ENCODE measurements around the gene RAPGEFL1.

The RAPGEFL1 gene

DNA sequence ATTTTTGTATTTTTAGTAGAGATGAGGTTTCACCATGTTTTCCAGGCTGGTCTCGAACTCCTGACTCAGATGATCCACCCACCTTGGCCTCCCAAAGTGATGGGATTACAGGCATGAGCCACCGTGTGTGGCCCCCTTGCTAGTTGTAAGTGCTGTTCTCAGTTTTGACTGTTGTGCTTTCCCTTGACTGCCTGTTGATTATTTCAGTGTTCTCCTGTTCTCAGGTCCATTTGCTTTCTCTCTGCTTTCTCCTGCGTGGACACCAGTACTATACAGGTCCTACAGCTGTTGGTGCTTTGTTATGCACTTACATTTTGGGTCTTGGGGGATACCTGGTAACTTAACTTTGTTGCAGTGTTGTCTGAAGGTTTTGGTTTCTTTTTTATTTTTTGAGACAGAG lies 28.7 kb upstream of the RAPGEFL1 start:
- TF ChIP-seq GABPA (IDR thresholded peaks at IDR 0.05; ENCODE audit: low read depth) (no peak), POLR2AphosphoS5 (IDR thresholded peaks at IDR 0.05; ENCODE audit: low read depth) (no peak), SPI1 (IDR thresholded peaks at IDR 0.05; ENCODE audit: borderline replicate concordance, low read depth) (no peak)
- TF ChIP-seq, protein P1, sequence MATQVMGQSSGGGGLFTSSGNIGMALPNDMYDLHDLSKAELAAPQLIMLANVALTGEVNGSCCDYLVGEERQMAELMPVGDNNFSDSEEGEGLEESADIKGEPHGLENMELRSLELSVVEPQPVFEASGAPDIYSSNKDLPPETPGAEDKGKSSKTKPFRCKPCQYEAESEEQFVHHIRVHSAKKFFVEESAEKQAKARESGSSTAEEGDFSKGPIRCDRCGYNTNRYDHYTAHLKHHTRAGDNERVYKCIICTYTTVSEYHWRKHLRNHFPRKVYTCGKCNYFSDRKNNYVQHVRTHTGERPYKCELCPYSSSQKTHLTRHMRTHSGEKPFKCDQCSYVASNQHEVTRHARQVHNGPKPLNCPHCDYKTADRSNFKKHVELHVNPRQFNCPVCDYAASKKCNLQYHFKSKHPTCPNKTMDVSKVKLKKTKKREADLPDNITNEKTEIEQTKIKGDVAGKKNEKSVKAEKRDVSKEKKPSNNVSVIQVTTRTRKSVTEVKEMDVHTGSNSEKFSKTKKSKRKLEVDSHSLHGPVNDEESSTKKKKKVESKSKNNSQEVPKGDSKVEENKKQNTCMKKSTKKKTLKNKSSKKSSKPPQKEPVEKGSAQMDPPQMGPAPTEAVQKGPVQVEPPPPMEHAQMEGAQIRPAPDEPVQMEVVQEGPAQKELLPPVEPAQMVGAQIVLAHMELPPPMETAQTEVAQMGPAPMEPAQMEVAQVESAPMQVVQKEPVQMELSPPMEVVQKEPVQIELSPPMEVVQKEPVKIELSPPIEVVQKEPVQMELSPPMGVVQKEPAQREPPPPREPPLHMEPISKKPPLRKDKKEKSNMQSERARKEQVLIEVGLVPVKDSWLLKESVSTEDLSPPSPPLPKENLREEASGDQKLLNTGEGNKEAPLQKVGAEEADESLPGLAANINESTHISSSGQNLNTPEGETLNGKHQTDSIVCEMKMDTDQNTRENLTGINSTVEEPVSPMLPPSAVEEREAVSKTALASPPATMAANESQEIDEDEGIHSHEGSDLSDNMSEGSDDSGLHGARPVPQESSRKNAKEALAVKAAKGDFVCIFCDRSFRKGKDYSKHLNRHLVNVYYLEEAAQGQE (IDR thresholded peaks at IDR 0.05; ENCODE audit: insufficient replicate concordance, low read depth) = no peak
- TF ChIP-seq, protein P2, sequence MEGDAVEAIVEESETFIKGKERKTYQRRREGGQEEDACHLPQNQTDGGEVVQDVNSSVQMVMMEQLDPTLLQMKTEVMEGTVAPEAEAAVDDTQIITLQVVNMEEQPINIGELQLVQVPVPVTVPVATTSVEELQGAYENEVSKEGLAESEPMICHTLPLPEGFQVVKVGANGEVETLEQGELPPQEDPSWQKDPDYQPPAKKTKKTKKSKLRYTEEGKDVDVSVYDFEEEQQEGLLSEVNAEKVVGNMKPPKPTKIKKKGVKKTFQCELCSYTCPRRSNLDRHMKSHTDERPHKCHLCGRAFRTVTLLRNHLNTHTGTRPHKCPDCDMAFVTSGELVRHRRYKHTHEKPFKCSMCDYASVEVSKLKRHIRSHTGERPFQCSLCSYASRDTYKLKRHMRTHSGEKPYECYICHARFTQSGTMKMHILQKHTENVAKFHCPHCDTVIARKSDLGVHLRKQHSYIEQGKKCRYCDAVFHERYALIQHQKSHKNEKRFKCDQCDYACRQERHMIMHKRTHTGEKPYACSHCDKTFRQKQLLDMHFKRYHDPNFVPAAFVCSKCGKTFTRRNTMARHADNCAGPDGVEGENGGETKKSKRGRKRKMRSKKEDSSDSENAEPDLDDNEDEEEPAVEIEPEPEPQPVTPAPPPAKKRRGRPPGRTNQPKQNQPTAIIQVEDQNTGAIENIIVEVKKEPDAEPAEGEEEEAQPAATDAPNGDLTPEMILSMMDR (IDR thresholded peaks at IDR 0.05; ENCODE audit: insufficient read depth, low read length) = no peak
- DNase-seq (ENCODE audit: low read depth in 1 of 2, low spot score in 1 of 2) = no peak
- H3K27ac ChIP-seq (replicated peaks) = no peak overlapping the region
- no peaks in the 10 kb centered on the region for H3K27me3 ChIP-seq (ENCODE audit: insufficient read depth, poor library complexity, severe bottlenecking)
- H3K4me3 ChIP-seq (replicated peaks; ENCODE audit: insufficient read depth, low read length) = no peak overlapping the region

DNA sequence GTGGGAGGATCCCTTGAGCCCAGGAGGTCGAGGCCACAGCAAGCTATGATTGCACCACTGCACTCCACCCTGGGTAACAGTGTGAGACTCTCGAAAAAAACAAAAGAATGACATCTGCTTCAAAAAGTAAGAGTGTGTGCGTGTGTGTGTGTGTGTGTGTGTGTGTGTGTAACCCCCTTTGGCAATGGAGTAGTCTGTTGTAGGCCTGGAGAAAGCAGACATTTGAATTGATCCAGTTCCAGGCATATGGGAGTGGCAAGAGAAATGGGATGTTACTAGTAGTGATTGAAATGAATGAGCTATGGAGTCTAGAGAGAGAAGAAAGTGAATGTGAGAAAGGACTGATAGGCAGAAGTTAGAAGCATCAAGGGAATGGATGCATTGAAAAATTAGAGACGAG lies 27.0 kb upstream of the RAPGEFL1 start:
- DNase-seq (ENCODE audit: low read depth in 1 of 2, low spot score in 1 of 2) = no peak
- no peak overlapping the region for H3K27ac ChIP-seq (replicated peaks)
- no peaks in the 10 kb centered on the region for H3K27me3 ChIP-seq (ENCODE audit: insufficient read depth, poor library complexity, severe bottlenecking)
- H3K4me3 ChIP-seq (replicated peaks; ENCODE audit: insufficient read depth, low read length) = no peak overlapping the region
- TF ChIP-seq POLR2AphosphoS5 (IDR thresholded peaks at IDR 0.05; ENCODE audit: low read depth) = no peak
- no peak for TF ChIP-seq SPI1 (IDR thresholded peaks at IDR 0.05; ENCODE audit: borderline replicate concordance, low read depth)
- TF ChIP-seq, protein P2 (IDR thresholded peaks at IDR 0.05; ENCODE audit: insufficient read depth, low read length) = no peak
- no peak for TF ChIP-seq GABPA (IDR thresholded peaks at IDR 0.05; ENCODE audit: low read depth)
- TF ChIP-seq, protein P1 (IDR thresholded peaks at IDR 0.05; ENCODE audit: insufficient replicate concordance, low read depth) = no peak

DNA sequence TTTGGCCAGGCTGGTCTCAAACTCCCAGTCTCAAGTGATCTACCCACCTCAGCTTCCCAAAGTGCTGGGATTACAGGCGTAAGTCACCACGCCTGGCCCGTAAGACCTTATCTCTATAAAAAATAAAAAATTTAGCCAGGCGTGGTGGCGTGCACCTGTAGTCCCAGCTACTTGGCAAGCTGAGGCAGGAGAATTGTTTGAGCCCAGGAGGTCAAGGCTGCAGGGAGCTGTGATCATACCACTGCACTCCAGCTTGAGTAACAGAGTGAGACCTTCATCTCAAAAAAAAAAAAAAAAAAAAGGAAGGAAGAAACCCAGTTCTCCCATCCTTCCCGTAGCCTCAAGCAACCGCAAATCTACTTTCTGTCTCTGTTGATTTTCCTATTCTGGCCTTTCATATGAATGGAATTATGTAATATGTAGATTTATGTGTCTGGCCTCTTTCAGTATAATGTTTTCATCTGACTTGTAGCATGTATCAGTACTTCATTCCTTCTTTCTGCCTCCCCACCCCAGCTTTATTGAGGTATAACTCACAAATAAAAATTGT lies 25.8 kb upstream of the RAPGEFL1 start:
- peak; percentile 46 to 73 for DNase-seq (ENCODE audit: low read depth in 1 of 2, low spot score in 1 of 2)
- Histone ChIP-seq H3K27ac (replicated peaks) (peak overlapping the region; percentile 27), H3K27me3 (ENCODE audit: insufficient read depth, poor library complexity, severe bottlenecking) (no peaks in the 10 kb centered on the region), H3K4me3 (replicated peaks; ENCODE audit: insufficient read depth, low read length) (no peak overlapping the region)
- TF ChIP-seq, protein P1 (IDR thresholded peaks at IDR 0.05; ENCODE audit: insufficient replicate concordance, low read depth) = no peak

Data from HL-60 (cell line).